Stimulated activated CD8-positive, alpha-beta memory T cell treated with anti-CD3 and anti-CD28 coated beads, Interleukin-12 subunit alpha, Interleukin-12 subunit beta, amount 100 ng/mL, for 4 hours (primary cell): ENCODE measurements around the gene HYAL4.

Experiments used
- DNase-seq: peaks from one replicate; pipeline ENCODE4 v3.0.0-alpha.2; 2020; ENCODE audit warnings: low read depth

The HYAL4 gene

DNA sequence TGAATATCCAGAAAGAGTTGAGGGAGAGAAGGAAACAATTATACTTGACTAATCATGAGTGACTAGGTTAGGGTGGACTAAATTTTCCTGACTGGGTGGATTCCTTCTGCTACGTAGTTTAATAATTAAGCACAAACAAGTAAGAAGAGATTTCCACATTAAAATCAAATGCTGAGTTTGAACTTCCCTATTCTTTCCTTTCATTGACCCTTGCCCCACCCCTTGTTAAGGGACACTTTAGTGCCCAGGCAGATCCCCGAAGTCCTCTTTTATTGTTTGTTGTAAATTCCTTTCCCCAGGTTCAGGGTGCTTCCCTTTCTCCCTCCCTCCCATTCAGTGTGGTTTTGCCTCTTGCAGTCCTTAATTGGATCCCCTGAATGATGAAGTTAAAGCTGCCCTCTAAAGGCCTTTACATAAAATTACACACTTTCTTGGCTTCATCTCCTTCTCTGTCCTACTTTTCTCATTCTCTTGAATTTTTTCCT lies 71.3 kb downstream of the HYAL4 start:
- no peak for DNase-seq

- no peak for DNase-seq
Measured at GRCh38 chr7:123917878-123918277, 72.9 kb downstream of the HYAL4 start.

GRCh38 chr7:123918309-123918708 lies 73.3 kb downstream of the HYAL4 start:
- DNase-seq = no peak

GRCh38 chr7:123923599-123923998 lies 78.6 kb downstream of the HYAL4 start:
- DNase-seq = no peak

DNA sequence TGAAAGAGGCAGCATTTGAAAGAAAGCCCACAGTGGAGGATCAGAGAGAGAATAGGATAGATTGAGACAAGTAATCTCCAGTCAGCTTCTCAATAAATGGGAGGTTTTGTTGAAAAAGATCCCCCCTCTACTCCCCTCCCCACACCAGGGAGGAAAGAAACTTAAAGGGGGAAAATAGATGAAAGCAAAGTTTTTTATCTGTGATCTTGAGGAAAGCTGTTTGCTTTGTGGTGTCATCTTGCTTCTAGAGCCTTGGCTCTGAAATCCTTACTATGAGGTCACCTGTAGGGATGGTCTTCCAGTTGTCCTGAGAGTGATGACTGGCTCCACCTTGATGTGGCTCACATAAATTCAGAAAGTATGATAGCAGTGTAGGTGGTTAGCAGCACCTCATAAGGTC lies 80.0 kb downstream of the HYAL4 start, which contains the start of gene SPAM1:
Gene SPAM1 (plus strand): TSS at position 301 of the 400 bp plus-strand sequence. CDS start 28,330 bp downstream, outside the sequence.
- DNase-seq = no peak
